GM19099 (cell line): Measurements from ENCODE around the gene WEE2.

Experiments
- POLR2A ChIP-seq: IDR thresholded peaks from 3 replicates; pipeline ENCODE4 v1.6.1; 2011; ENCODE audit warnings: low read depth; ENCODE audit not compliant: insufficient read length; ENCODE audit errors: extremely low read depth

WEE2 gene

GRCh38 chr7:141731476-141732149 is 23.5 kb downstream of the WEE2 start:
- no peak for TF ChIP-seq POLR2A

- TF ChIP-seq POLR2A, result no peak
Measured at GRCh38 chr7:141737118-141737835, 29.1 kb downstream of the WEE2 start.

- peak; percentile 93 for TF ChIP-seq POLR2A
Measured at GRCh38 chr7:141737836-141738591, 29.9 kb downstream of the WEE2 start, which contains the start of gene SSBP1. TSS of gene SSBP1 (plus strand) at chr7:141738358. CDS start at chr7:141739167, 809 bp downstream.

- no peak for TF ChIP-seq POLR2A
Measured at GRCh38 chr7:141738592-141739013, 30.4 kb downstream of the WEE2 start.

GRCh38 chr7:141739250-141739649 is 31.1 kb downstream of the WEE2 start:
- no peak for TF ChIP-seq POLR2A

GRCh38 chr7:141742229-141742628 is 34.1 kb downstream of the WEE2 start:
- TF ChIP-seq POLR2A, result no peak

GRCh38 chr7:141744131-141744530 is 36.0 kb downstream of the WEE2 start:
- no peak for TF ChIP-seq POLR2A

- no peak for TF ChIP-seq POLR2A
Measured at GRCh38 chr7:141748396-141748795, 40.2 kb downstream of the WEE2 start.

- no peak for TF ChIP-seq POLR2A
Measured at GRCh38 chr7:141752634-141753033, 44.5 kb downstream of the WEE2 start.

- TF ChIP-seq POLR2A, result no peak
Measured at GRCh38 chr7:141754939-141755338, 46.8 kb downstream of the WEE2 start.

GRCh38 chr7:141763797-141764196 is 55.6 kb downstream of the WEE2 start, which contains the start of gene TAS2R3:
TSS of gene TAS2R3 (plus strand) at chr7:141764097. CDS start at chr7:141764159, 62 bp downstream.
- no peak for TF ChIP-seq POLR2A

GRCh38 chr7:141776374-141776773 is 68.2 kb downstream of the WEE2 start, which contains the start of gene TAS2R4:
TSS of gene TAS2R4 (plus strand) at chr7:141776674. CDS start at chr7:141778489, 1,815 bp downstream.
- no peak for TF ChIP-seq POLR2A
